Neural progenitor cell (in vitro differentiated cells): ENCODE results near the gene PTPRK.

Source experiments
- EZH2phosphoT487 ChIP-seq: fragments of 200-600 bp; sonication (generic); IDR thresholded peaks from 2 replicates; pipeline ENCODE4 v1.6.1; 2017; ENCODE audit warnings: antibody characterized with exemption
- TF ChIP-seq, protein P1 (sequence below): fragments of 200-600 bp; sonication (generic); IDR thresholded peaks from 2 replicates; pipeline ENCODE4 v1.5.1; 2017; ENCODE audit warnings: antibody characterized with exemption, mild to moderate bottlenecking

DNA sequence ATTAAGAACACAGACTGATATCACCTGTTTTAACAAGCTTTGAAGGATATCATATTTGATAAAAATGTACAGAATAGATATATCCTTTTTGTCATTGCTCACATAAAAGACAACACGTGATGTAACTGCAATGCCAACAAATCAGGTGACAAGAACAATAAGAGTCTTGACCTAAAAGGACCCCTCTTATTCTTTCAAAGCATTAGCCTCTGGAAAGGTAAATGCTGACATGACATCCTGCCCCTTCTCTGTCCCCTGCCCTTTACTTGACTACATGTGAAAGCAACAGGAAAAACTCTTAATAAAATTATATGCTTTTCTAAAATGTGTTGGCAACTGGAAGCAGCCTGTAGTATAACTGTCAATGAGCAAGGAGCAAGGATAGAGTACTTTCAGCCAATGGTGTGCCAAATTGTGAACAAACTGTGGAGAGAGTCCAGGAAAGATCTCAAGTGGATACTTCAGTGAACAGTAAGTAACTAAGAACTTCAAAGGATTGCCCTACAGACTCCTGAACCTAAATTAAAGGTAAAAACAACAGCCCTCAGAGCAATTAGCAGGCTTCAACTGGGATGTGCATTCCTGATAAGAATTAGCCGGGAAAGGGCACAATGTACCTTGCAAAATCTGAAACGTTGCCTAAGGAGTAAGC lies 16.3 kb downstream of the PTPRK start:
- TF ChIP-seq, protein P1, sequence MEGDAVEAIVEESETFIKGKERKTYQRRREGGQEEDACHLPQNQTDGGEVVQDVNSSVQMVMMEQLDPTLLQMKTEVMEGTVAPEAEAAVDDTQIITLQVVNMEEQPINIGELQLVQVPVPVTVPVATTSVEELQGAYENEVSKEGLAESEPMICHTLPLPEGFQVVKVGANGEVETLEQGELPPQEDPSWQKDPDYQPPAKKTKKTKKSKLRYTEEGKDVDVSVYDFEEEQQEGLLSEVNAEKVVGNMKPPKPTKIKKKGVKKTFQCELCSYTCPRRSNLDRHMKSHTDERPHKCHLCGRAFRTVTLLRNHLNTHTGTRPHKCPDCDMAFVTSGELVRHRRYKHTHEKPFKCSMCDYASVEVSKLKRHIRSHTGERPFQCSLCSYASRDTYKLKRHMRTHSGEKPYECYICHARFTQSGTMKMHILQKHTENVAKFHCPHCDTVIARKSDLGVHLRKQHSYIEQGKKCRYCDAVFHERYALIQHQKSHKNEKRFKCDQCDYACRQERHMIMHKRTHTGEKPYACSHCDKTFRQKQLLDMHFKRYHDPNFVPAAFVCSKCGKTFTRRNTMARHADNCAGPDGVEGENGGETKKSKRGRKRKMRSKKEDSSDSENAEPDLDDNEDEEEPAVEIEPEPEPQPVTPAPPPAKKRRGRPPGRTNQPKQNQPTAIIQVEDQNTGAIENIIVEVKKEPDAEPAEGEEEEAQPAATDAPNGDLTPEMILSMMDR: no peak
- TF ChIP-seq EZH2phosphoT487: no peak
